ENCODE data around the gene EPAS1. TPM values are rescaled to one million over a fixed set of nuclear protein-coding genes. Genes with fewer than 3 reads are reported as not detected.
A peak's percentile ranks its signal among the peaks of the same experiment; 100 is the strongest.

Gene EPAS1
- total and polyA plus RNA-seq, 4 donors: 26.2 to 193 (median 61.1) TPM

DNA sequence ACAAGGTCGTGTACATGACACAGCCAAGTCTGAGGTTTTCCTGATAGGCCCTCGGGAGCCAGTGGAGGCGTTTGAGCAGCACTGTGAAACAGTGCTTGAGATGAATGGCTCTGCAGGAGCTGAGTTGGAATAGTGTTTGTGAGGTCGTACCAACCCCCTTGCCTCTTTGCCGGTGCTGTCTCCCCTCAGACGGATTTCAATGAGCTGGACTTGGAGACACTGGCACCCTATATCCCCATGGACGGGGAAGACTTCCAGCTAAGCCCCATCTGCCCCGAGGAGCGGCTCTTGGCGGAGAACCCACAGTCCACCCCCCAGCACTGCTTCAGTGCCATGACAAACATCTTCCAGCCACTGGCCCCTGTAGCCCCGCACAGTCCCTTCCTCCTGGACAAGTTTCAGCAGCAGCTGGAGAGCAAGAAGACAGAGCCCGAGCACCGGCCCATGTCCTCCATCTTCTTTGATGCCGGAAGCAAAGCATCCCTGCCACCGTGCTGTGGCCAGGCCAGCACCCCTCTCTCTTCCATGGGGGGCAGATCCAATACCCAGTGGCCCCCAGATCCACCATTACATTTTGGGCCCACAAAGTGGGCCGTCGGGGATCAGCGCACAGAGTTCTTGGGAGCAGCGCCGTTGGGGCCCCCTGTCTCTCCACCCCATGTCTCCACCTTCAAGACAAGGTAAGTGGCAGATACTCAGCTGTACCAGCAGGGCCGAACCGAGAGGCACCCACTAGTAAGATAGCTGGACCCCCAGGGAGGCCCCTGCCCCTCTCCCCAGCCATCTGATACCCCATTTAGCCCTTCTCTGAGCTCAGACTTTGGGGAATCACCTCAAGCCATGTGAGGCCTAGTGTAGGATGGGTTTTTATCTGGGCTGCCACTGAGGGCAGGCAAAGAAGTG, 83.1 kb downstream of the EPAS1 start:
- WGBS: 91% methylated on average over 22 of the region's 22 CpGs
- H3K9ac ChIP-seq (ENCODE audit: low read depth in 1 of 2, low read length in 2 of 2): no peak overlapping the region
- H3K27me3 ChIP-seq (ENCODE audit: control insufficient read depth in 4 of 4, insufficient read depth in 4 of 4, low read length in 3 of 4): no peaks in the 10 kb centered on the region
- H3K4me3 ChIP-seq (ENCODE audit: low read depth in 1 of 3, low read length in 3 of 3): no peak overlapping the region
- H3K27ac ChIP-seq (ENCODE audit: low read depth in 1 of 2, low read length in 2 of 2): peak overlapping the region in 1 of 2 donors; percentile 7
- no peaks in the 10 kb centered on the region for H3K9me3 ChIP-seq (ENCODE audit: control insufficient read depth in 4 of 4, low read length in 3 of 4)
- peaks cover 41 to 99% (median 87%) of the 10 kb centered on the region in 4 donors for H3K36me3 ChIP-seq (ENCODE audit: control insufficient read depth in 4 of 4, insufficient read depth in 3 of 4, low read depth in 1 of 4, low read length in 3 of 4)
- peak; percentile 28 for DNase-seq (ENCODE audit: low spot score)
- no peaks in the 10 kb centered on the region for H3K4me1 ChIP-seq (ENCODE audit: control insufficient read depth in 4 of 4, insufficient read depth in 4 of 4, low read length in 3 of 4)
- no peak for TF ChIP-seq EGR1 (IDR thresholded peaks at IDR 0.05; ENCODE audit: low read depth in 2 of 2)
- TF ChIP-seq, protein P1, sequence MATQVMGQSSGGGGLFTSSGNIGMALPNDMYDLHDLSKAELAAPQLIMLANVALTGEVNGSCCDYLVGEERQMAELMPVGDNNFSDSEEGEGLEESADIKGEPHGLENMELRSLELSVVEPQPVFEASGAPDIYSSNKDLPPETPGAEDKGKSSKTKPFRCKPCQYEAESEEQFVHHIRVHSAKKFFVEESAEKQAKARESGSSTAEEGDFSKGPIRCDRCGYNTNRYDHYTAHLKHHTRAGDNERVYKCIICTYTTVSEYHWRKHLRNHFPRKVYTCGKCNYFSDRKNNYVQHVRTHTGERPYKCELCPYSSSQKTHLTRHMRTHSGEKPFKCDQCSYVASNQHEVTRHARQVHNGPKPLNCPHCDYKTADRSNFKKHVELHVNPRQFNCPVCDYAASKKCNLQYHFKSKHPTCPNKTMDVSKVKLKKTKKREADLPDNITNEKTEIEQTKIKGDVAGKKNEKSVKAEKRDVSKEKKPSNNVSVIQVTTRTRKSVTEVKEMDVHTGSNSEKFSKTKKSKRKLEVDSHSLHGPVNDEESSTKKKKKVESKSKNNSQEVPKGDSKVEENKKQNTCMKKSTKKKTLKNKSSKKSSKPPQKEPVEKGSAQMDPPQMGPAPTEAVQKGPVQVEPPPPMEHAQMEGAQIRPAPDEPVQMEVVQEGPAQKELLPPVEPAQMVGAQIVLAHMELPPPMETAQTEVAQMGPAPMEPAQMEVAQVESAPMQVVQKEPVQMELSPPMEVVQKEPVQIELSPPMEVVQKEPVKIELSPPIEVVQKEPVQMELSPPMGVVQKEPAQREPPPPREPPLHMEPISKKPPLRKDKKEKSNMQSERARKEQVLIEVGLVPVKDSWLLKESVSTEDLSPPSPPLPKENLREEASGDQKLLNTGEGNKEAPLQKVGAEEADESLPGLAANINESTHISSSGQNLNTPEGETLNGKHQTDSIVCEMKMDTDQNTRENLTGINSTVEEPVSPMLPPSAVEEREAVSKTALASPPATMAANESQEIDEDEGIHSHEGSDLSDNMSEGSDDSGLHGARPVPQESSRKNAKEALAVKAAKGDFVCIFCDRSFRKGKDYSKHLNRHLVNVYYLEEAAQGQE (IDR thresholded peaks at IDR 0.05): no peak
- TF ChIP-seq FOXA1 (IDR thresholded peaks at IDR 0.05): no peak
- no peak for TF ChIP-seq FOXA2 (IDR thresholded peaks at IDR 0.05)
- TF ChIP-seq, protein P2, sequence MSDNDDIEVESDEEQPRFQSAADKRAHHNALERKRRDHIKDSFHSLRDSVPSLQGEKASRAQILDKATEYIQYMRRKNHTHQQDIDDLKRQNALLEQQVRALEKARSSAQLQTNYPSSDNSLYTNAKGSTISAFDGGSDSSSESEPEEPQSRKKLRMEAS (IDR thresholded peaks at IDR 0.05): no peak
- no peak for TF ChIP-seq JUND (IDR thresholded peaks at IDR 0.05)
- TF ChIP-seq RAD21 (IDR thresholded peaks at IDR 0.05): no peak
- TF ChIP-seq HNF4G (IDR thresholded peaks at IDR 0.05): no peak
- no peak for TF ChIP-seq RXRA (IDR thresholded peaks at IDR 0.05)
- TF ChIP-seq HNF4A (conservative IDR thresholded peaks at IDR 0.05): no peak
- no peak for TF ChIP-seq GABPA (IDR thresholded peaks at IDR 0.05 in 1 of 2, conservative IDR thresholded peaks at IDR 0.05 in 1 of 2)
- TF ChIP-seq, protein P3, sequence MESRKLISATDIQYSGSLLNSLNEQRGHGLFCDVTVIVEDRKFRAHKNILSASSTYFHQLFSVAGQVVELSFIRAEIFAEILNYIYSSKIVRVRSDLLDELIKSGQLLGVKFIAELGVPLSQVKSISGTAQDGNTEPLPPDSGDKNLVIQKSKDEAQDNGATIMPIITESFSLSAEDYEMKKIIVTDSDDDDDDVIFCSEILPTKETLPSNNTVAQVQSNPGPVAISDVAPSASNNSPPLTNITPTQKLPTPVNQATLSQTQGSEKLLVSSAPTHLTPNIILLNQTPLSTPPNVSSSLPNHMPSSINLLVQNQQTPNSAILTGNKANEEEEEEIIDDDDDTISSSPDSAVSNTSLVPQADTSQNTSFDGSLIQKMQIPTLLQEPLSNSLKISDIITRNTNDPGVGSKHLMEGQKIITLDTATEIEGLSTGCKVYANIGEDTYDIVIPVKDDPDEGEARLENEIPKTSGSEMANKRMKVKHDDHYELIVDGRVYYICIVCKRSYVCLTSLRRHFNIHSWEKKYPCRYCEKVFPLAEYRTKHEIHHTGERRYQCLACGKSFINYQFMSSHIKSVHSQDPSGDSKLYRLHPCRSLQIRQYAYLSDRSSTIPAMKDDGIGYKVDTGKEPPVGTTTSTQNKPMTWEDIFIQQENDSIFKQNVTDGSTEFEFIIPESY (IDR thresholded peaks at IDR 0.05): no peak
- no peak for TF ChIP-seq TAF1 (conservative IDR thresholded peaks at IDR 0.05)
- TF ChIP-seq, protein P4, sequence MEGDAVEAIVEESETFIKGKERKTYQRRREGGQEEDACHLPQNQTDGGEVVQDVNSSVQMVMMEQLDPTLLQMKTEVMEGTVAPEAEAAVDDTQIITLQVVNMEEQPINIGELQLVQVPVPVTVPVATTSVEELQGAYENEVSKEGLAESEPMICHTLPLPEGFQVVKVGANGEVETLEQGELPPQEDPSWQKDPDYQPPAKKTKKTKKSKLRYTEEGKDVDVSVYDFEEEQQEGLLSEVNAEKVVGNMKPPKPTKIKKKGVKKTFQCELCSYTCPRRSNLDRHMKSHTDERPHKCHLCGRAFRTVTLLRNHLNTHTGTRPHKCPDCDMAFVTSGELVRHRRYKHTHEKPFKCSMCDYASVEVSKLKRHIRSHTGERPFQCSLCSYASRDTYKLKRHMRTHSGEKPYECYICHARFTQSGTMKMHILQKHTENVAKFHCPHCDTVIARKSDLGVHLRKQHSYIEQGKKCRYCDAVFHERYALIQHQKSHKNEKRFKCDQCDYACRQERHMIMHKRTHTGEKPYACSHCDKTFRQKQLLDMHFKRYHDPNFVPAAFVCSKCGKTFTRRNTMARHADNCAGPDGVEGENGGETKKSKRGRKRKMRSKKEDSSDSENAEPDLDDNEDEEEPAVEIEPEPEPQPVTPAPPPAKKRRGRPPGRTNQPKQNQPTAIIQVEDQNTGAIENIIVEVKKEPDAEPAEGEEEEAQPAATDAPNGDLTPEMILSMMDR (IDR thresholded peaks at IDR 0.05; ENCODE audit: low read depth, low read length, missing input control): no peak
- TF ChIP-seq SP1 (IDR thresholded peaks at IDR 0.05): no peak

All from liver (tissue), 9 donors.